Activated gamma-delta T cell (primary cell): ENCODE data around the gene NAALAD2.

ENCODE experiments used
- DNase-seq: peaks from one replicate; lab custom pipeline; 2025; lab: John Stamatoyannopoulos, UW

NAALAD2 gene

GRCh38 chr11:90241414-90241813 lies 107.0 kb downstream of the NAALAD2 start:
- no peak for DNase-seq
